NCI-H345 treated with DMSO at 0.1 percent for 48 hours (cell line): ENCODE results near the gene CALHM6.

ENCODE experiments used
- DNase-seq: peaks from one replicate; lab custom pipeline; 2025; ENCODE audit not compliant: unreplicated experiment; lab: John Stamatoyannopoulos, UW

The CALHM6 gene

GRCh38 chr6:116445102-116445501 is 16.1 kb upstream of the CALHM6 start:
- DNase-seq = no peak

DNA sequence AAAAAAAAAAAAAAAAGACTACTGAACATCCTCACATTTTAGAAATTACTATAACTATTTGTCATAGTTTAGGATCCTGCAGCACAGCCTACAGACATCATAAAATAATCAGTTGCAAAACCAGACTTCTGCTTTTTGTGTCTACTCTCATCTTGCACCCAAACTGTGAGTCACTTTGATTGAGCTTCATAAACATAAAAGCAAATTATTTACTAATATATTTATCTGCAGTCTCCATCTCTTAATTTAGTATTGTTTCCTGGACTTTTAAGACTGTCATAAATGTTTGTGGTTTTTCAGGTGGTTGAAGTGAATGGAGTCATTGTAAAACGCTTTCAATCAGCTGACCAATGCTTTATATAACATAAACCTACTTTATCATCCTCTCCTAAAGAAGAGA is 14.8 kb upstream of the CALHM6 start:
- DNase-seq = no peak

- DNase-seq = no peak
Measured at GRCh38 chr6:116447052-116447451, 14.1 kb upstream of the CALHM6 start.

DNA sequence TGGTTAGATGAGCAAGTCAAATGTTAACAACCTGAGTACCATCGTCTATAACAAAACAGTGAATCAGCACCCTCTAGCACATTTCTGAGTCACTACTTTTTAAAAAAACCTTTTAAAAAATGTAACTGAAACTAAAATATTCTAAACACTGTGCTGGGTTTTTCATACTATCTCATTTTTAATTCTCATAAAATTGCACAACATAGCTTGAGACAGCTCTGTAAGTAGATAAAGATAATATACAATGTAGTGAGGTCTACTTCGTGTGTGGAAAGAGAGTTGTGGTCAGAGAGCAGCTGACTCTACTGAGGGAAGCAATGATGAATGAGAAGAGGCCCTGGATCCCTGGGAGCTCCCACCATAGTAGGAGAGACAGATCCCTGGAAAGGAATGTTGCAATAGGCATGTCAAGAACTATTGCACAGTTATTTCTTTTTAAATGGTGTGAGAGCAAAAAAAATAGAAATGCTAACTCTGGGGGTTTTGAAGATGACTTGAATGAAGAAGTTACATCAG is 13.6 kb upstream of the CALHM6 start:
- no peak for DNase-seq

GRCh38 chr6:116449565-116449964 is 11.6 kb upstream of the CALHM6 start:
- no peak for DNase-seq

- no peak for DNase-seq
Measured at GRCh38 chr6:116450185-116450710, 10.9 kb upstream of the CALHM6 start.

DNA sequence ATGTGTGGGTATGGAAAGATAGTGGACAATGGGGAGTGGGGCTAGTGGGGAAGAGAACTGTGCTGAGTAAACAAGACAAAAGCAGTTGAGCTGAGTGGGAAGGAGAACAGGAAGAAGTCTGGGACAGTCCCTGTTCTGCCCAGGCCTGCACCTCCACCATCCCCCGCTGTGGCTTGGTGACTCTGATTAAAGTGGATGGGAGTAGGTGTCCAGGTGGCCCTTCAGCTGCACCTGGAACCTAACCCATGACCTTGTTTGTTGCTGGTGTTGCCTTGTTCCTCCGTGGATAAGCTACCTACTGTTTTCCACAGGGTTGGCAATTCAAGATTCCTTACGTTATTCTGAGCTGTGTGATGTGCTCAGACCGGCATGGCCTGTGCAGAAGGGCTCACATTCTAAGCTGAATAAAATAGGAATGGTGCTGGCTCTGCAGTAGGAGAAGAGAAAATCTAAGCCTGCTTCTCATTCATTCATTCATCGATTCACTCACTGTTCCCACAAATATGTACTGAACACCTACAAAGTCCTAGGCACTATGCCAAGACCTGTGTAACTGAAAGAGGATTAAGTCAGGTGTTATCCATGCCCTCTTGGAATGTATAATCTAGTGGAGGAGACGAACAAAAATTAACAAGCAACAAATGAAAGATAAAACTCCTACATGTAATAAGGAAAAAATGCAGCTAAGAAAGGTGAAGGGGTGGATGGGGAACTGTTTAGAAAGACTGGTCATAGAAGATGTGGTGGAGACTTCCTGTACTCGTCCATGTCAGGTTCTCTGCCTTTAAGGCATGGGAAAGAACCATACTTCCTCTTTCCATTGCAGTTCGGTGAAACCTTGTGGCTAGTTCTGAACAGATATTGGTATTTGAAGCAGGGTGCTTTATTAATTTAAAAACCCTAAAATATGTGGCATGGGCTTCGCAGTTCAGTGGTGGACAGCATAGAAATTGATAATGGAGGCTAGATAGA is 10.1 kb upstream of the CALHM6 start:
- no peak for DNase-seq

DNA sequence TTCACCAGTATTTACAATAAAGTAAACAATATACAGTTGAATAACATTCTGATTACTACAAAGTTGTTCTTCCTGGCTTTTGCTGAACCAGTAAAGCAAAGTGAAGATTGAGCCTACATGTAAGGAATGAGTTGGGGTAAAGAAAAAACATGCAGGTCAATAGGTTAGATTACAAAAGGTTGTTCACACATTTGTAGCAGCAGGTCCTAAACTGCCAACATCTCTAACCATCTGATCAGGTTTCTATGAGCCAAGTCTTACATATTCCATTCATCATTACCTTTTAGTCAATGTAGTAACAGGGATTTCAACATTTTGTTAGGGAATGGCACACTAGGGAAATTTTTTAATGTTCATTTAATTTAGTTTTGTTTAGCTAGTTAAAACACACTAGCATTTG is 9.3 kb upstream of the CALHM6 start:
- no peak for DNase-seq

GRCh38 chr6:116452531-116452930 is 8.6 kb upstream of the CALHM6 start:
- no peak for DNase-seq

DNA sequence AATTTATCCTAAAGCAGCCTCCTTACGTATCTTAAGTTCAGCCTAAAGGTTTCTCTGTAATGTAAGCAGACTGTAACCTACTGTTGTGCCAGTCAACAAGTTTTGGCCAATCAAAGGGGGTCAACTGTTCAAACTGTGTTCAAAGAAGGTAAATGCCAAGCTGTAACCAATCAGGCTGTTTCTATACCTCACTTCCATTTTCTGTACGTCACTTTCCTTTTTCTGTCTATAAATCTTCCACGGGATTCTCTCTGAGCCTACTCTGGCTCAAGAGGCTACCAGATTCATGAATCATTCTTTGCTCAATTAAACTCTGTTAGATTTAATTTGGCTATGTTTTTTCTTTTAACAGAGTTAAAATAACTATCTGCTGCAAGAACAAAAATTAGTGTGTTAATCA is 5.1 kb upstream of the CALHM6 start:
- no peak for DNase-seq

GRCh38 chr6:116456927-116457326 is 4.2 kb upstream of the CALHM6 start:
- no peak for DNase-seq

- DNase-seq = no peak
Measured at GRCh38 chr6:116458264-116458663, 2.9 kb upstream of the CALHM6 start.

GRCh38 chr6:116459927-116460326 is 1.2 kb upstream of the CALHM6 start:
- no peak for DNase-seq

GRCh38 chr6:116461932-116462885 is 1.0 kb downstream of the CALHM6 start:
- DNase-seq = peak; percentile 33

GRCh38 chr6:116463301-116463700 is 2.1 kb downstream of the CALHM6 start:
- DNase-seq = no peak

- DNase-seq = no peak
Measured at GRCh38 chr6:116465246-116465645, 4.1 kb downstream of the CALHM6 start.

GRCh38 chr6:116467096-116467495 is 5.9 kb downstream of the CALHM6 start:
- DNase-seq = no peak

GRCh38 chr6:116467514-116467913 is 6.3 kb downstream of the CALHM6 start:
- no peak for DNase-seq

DNA sequence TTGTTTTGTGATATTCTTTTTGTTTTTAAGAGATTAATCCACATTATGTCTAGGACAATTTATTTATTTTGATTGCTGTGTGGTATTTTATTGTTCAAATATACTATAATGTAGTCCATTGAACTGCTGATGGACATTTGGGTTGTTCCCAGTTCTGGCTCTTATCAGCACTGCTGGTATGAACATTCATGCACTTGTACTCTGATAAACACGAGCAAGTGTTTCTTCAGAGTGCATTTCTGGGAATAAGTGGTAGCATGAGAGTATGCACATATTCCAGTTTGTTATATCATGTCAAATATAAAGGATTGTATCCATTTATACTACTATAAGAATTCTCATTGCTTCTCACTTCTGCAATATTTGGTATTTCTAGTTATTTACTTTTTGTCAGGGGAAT is 7.1 kb downstream of the CALHM6 start:
- no peak for DNase-seq

DNA sequence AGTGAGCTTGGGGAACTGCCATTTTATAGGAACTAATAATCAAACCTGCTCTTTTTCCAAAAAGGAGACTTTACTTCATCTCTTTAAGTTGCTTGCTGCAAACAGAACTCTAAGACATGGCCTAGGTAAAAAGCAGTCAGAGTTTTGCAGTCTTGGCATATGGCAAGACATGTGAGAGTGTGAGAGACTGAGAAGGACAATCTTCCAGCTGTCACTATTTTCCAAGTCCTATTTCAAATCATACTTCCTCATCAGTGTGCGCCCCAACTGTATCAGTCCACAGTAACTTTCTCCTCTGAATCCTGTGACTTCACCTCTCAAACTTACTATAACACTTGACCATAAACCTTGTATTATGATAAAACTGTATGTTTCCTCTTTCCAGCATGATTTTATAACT is 10.4 kb downstream of the CALHM6 start:
- no peak for DNase-seq

- no peak for DNase-seq
Measured at GRCh38 chr6:116472706-116473105, 11.5 kb downstream of the CALHM6 start.
